ENCODE measurements around the gene ALPG. TPM values are rescaled to one million over a fixed set of nuclear protein-coding genes. Genes with fewer than 3 reads are reported as not detected.
A peak's percentile ranks its signal among the peaks of the same experiment; 100 is the strongest.

Gene ALPG
- total RNA-seq, 1 experiment from 2014 or later = 65.3 TPM

GRCh38 chr2:232385660-232386489, 20.8 kb upstream of the ALPG start:
- ChIA-PET CTCF (interaction anchor here (1.3 kb wide), 1 partner anchor 18 kb away, joined by 3 read pairs; no protein-coding TSS in a partner anchor), POLR2A (interaction anchor here (0.6 kb wide), 1 partner anchor 146 kb away, joined by 7 read pairs; no protein-coding TSS in a partner anchor)
- in situ Hi-C loops (cut with HindIII; ENCODE audit: low pct_unique_long_range_greater_than_20kb, low sequenced_read_pairs) = no loop called here
- peaks cover 13% of the 10 kb centered on the region for H3K4me1 ChIP-seq (ENCODE audit: control insufficient read depth, insufficient read depth, low read length)
- no TSS peak for BruUV-seq (replicated peaks)
- DNase-seq (ENCODE audit: low read depth, low spot score) = no peak
- intact Hi-C loops (cut with micrococcal nuclease; ENCODE audit: unreplicated experiment) = no loop called here
- no peaks in the 10 kb centered on the region for H3K27me3 ChIP-seq (ENCODE audit: control insufficient read depth, insufficient read depth, low read length)
- H3K4me3 ChIP-seq (ENCODE audit: low read depth in 2 of 2, low read length in 2 of 2) = no peak overlapping the region; a peak in 1 of 4 replicates
- TF ChIP-seq SIN3A (IDR thresholded peaks at IDR 0.05; ENCODE audit: borderline replicate concordance, insufficient read depth, low read depth, low read length) (no peak), TCF7L2 (IDR thresholded peaks at IDR 0.05; ENCODE audit: low read depth, low read length) (peak; percentile 93), POLR2AphosphoS5 (IDR thresholded peaks at IDR 0.05; ENCODE audit: low read depth, low read length) (peak; percentile 74)
- no peaks in the 10 kb centered on the region for H3K36me3 ChIP-seq (ENCODE audit: control insufficient read depth, insufficient read depth, low read length)
- peak; percentile 86 for ATAC-seq
- peak overlapping the region; percentile 76 for H3K27ac ChIP-seq (ENCODE audit: low read length)
- no peaks in the 10 kb centered on the region for H3K9me3 ChIP-seq (ENCODE audit: control insufficient read depth, insufficient read depth, low read depth, low read length)

- H3K4me1 ChIP-seq (ENCODE audit: control insufficient read depth, insufficient read depth, low read length) = peaks cover 13% of the 10 kb centered on the region
- peak overlapping the region; percentile 76 for H3K27ac ChIP-seq (ENCODE audit: low read length)
- no peaks in the 10 kb centered on the region for H3K27me3 ChIP-seq (ENCODE audit: control insufficient read depth, insufficient read depth, low read length)
- no TSS peak for BruUV-seq (replicated peaks)
- no peaks in the 10 kb centered on the region for H3K9me3 ChIP-seq (ENCODE audit: control insufficient read depth, insufficient read depth, low read depth, low read length)
- intact Hi-C loops (cut with micrococcal nuclease; ENCODE audit: unreplicated experiment) (no loop called here), in situ Hi-C loops (cut with HindIII; ENCODE audit: low pct_unique_long_range_greater_than_20kb, low sequenced_read_pairs) (no loop called here)
- DNase-seq (ENCODE audit: low read depth, low spot score) (no peak), ATAC-seq (no peak)
- ChIA-PET POLR2A (interaction anchor here (0.6 kb wide), 1 partner anchor 146 kb away, joined by 7 read pairs; no protein-coding TSS in a partner anchor), CTCF (no interaction called here)
- TF ChIP-seq POLR2AphosphoS5 (IDR thresholded peaks at IDR 0.05; ENCODE audit: low read depth, low read length) (no peak), SIN3A (IDR thresholded peaks at IDR 0.05; ENCODE audit: borderline replicate concordance, insufficient read depth, low read depth, low read length) (no peak), REST (IDR thresholded peaks at IDR 0.05; ENCODE audit: insufficient read depth in 1 of 2, low read depth in 2 of 2, low read length in 1 of 2) (no peak), CTCF (IDR thresholded peaks at IDR 0.05) (no peak), TCF7L2 (IDR thresholded peaks at IDR 0.05; ENCODE audit: low read depth, low read length) (no peak)
- no peaks in the 10 kb centered on the region for H3K36me3 ChIP-seq (ENCODE audit: control insufficient read depth, insufficient read depth, low read length)
- no peak overlapping the region for H3K4me3 ChIP-seq (ENCODE audit: low read depth in 2 of 2, low read length in 2 of 2)
Measured at GRCh38 chr2:232386490-232386739, 20.2 kb upstream of the ALPG start.
